HG02763 (cell line): ENCODE measurements around the gene HPS1.

Experiments used
- ATAC-seq: cut with Tn5 transposase; IDR thresholded peaks from one replicate; pipeline ENCODE4 v1.9.1; 2021; ENCODE audit warnings: mild to moderate bottlenecking, moderate library complexity; ENCODE audit not compliant: unreplicated experiment

HPS1 gene

DNA sequence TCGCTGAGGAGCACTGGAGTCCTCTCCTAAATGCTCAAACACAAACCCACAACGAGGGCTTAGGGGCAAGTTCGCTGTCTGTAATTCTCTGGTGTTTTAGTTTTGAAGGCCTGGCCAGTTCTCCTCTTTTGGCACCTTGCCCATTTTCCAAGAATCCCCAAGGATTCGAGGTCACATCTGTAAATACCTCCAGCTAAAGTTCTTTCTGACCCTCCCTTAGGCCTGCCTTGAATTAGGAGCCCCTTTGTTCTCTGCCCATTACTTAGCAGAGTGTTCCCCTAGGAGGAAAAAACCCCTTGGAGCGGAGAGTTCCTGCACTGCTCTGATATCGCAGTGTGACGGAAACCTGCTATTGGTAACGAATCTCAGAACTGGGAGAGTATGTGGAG lies 31.0 kb downstream of the HPS1 start:
- ATAC-seq: no peak

DNA sequence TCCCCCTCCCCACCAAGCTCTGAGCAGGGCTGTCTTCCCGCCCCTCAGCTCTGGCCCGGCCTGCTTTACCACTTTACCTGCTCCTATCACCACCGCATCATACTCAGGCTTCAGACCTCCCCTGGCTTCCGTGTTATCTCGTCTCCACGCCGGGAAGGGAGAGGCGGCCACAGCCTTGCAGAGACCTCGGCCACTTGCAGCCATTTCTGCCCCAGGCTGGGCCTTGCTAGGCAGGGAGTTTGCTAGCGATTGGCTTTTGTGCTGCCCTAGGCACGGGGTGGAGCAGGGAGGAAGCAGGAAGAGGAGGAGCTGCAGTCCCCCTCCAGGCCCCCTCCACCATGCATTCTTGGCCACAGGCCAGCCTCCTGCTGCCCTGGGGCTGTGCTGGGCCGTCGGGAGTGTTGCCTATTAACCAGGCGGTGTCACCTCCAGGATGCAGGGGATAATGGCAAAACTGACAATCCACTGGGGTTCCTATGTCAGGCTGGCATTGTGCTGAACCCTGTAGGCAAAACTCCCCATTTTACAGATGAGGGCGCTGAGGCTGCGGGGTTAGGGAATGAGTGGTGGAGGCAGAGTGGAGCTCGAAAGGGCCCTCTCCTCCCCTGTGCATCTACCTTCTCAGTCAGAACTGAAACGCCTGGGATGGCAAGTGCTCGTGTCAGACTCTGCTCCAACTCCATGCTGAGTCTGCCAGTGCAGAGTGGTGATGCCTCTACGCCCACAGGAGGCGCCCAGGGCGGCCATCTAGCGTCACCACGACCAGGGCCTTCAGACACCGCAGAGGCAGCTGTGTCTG lies 31.6 kb downstream of the HPS1 start, which contains the start of gene PYROXD2:
TSS of gene PYROXD2 (minus strand) at position 251 of the 799 bp plus-strand sequence. CDS start at position 204, 47 bp downstream.
- no peak for ATAC-seq

DNA sequence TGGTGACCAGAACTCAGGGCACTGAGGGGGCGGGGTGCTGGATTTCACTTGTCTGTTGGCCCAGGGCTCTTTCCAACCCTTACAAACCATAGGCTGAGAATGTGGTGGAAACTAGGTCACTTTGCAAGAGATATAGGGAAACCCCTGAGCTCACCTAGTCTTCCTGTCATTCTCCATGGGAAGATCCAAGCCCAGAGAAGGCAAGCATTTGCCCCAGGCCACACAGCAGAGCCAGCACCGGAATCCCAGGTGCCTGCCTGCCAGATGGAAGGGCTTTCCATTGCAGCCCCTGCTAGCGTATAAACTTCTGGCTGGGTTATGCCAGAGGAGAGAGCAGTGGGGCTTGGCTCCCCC lies 32.2 kb downstream of the HPS1 start:
- no peak for ATAC-seq

DNA sequence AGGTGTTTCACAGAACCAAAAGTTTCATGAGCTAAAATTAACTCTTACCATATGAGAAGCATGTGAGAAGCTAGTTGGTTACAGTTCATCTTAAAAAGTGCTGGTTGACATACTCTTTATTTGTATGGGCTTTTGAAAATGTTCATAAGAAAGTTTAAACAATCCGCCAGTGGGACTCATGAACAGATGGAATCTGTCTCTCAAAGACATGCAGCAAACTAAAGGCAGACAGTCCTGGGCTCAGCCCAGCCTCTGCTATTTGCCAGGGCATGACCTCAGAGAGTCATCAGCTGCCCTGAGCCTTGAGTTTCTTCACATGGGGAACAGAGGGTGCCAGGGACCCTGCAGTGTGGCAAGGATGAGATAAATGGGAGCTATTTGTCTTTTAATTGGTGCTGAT lies 35.0 kb downstream of the HPS1 start:
- no peak for ATAC-seq

DNA sequence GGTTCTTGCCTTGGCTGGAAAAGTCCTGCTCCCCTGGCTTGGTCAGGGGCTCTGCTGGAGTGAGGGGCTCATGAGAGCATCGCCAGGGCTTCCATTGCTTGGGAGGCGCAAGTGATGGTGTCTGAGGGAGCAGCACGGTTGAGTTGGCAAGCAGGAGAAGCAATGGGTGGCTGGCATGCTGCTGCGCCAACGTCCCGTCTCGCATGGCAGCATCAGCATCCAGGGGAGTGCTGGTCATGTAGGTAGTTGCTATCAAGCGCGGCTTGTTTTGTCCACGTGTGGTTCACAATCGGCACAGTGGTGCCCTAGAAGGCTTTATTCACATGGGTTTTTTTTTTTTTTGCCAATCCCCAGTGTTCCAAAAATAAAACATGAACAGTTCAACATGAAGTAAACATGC lies 35.6 kb downstream of the HPS1 start:
- ATAC-seq: no peak

DNA sequence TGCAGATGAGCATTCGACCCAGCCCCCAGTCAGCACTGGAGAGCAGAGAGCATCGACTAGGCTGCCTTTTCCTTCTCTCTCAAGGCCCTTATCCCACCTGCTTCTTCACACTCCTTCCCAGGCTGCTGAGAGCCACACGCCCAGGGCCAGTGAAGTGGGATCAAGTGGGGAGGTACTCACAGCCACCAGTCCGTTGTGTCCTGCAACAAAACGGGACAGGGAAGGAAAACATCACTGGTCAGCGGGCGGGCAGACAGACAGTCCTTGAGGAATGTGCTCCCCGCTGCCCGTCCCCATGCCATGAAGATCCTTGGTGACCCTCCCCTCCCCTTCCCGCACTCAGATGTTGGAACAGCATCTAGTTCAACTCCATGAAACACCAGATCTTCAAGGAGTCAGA lies 36.0 kb downstream of the HPS1 start:
- ATAC-seq: no peak

DNA sequence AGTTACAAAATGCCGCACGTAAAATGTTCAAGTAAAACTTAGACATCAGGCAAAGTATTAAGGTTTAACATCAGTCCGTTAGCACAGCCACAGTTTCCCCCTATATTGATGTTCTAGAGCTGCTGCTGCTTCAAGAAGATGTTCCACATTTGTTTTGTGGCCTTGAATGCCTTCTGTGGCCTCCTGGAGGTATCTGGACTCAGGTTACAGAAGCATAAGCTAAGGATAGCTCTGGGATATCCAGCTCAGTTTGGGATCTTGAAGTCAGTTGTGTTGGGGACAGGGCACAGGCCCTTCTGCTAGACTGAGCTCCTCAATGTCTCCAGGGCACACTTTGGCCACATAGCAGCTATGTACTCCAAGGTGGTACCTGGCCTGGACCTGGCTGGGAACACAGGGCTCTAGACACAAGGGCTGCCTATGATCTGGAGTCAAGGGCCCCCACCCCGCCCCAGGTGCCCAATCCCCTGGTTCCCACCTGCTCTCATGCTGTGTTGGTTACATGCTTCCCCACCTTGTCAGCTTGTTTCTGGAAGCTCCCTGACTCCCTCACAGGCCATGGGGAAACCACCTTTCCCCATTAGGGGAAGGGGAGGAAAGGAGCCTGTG lies 36.5 kb downstream of the HPS1 start:
- ATAC-seq: no peak

DNA sequence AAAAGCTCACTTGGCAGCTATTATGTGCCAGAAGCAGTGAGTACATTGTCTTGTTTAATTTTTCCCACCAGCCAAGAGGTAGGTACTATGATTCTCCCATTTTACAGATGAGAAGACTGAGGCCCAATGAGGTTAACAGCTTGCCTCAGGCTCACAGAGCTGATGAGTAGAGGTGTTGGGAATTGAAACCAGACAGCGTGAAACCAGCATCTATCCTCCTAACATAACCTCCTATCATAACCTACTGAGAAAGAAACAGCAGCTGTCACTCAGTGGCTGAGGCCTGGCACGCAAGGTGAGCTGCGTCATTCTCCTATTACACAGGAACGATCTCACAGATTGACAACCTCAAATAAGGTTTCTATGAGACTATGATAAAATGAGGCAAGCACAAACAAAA lies 37.9 kb downstream of the HPS1 start:
- ATAC-seq: no peak

DNA sequence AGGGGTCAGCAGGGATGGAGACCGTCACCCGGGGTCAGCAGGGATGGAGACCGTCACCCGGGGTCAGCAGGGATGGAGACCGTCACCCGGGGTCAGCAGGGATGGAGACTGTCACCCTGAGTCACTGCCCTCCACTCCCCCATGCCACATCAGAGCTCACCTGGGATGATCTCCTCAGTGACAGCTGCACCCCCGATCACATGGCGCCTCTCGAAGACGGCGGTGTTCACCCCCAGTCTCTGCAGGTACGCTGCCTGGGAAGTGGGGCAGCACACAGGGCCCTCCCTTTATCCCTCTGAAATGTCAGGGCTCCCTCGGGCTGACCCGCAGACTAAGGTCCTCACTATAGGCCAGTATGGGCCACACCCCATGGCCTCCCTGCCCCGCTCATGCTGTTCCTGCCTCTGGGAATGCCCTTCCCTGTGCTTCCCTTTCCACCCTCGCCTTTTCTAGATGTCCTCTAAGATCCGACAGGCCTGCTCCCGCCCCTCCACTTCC lies 38.9 kb downstream of the HPS1 start:
- no peak for ATAC-seq

DNA sequence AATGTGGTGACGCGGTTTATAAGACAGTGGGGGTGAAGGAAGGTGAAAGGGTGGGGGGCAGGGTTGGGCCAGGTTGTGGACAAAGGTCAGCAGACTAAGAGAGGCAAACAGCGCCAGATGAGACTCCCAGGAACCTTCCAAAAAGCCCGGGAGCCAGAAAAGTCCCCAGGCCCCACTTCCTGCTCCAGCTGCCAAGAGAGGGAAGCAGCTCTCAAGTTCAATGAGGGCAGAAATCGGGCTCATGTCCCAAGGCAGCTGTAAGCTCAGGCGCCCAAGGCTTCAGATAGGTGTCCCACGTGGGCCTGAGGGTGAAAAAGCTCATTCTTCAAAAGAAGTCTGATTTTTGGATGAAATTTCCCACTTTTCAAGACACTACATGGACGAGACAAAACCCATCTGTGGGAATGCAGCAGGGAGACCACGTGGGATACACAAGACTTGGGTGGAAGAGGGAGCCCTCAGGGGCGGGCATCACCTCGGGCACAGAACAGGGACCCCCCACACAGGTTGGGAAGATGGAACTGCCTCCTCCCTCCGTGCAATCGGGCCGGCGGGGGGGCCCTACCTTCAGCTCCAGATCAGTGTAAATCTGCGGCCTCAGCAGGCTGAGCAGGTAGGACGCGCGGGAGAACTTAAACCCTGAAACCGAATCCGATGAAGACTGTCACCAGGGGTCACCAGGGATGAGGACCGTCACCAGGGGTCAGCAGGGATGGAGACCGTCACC lies 39.6 kb downstream of the HPS1 start:
- ATAC-seq: no peak

DNA sequence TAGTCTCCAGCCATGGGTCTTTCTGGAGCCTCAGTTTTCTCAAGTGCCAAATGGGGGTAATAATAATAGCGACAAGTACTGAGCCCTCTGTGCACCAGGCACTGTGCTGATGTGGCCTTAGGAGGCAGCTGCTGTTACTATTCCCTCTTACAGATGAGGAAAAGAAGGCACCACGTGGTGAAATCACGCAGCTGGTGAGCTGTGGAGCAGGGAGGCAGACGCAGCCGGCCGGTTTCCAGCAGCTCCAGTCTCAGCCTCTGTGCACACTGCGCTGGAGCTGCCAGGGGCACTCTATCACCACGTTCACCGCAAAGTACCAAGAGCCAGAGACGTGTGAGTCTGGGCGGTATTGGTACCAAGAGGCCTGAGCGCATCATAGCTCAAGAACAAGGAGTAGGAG lies 41.3 kb downstream of the HPS1 start:
- ATAC-seq: no peak

DNA sequence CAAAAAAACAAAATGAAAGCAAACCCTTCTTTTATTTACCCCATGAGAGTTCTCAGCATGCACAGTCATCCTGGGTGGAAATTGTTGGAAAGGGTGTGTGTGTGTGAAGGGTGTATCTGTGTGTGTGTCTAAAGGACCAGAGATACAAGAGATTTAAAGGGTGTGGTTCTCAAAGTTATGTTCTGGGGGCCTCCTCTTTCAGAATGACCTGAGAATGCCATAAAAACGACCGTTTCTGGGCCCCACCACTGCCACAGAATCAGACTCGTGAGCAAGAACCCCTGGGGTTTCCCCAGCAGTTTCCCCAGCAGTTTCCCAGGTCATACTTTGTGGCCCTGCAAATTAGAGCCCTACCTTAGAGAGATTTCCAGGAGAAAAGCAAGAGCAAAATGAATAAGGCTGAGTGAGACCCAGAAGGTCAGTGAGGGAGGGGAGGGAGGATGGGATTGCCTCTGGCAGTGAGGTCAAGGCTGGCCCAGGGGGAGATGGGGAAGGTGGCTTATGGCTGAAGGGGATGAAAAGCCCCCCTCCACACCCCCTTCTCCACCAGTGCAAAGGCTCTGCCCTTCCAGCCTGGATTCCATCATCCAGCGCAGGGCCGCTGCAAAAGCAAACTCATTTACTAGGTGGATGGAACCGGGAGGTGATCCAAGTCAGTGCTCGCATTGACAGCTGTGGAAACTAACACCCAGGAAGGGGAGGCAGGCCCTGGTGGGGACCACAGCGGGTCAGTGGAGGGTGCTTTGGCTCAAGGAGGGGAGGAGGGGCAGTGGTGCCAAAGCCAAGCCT lies 42.0 kb downstream of the HPS1 start:
- ATAC-seq: no peak

DNA sequence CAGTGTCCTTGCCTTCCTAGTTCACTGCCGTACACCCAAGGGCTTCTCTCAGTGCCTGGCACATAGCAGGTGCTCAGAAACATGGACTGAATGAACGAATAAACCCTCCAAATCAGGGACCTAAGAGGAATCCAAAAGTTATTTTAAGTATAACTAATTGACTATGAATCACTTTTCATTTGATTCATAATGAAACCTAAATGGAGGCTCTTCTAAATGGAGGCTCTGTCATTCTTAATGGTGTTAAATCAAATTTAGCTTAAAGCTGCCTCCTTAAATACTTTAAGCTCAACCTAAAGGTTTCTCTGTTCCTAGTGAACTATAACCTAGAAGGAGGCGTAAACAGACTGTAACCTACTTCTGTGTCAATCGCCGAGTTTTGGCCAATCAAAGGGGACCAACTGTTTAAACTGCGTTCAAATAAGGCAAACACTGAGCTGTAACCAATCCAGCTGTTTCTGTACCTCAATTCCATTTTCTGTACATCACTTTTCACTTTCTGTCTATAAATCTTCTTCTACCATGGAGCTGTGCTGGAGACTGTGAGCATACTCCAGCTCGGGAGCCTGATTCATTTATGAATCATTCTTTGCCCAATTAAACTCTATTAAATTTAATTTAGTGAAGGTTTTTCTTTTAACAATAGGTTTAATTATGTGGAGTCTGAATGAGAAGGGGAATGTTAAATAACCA lies 42.8 kb downstream of the HPS1 start:
- no peak for ATAC-seq

DNA sequence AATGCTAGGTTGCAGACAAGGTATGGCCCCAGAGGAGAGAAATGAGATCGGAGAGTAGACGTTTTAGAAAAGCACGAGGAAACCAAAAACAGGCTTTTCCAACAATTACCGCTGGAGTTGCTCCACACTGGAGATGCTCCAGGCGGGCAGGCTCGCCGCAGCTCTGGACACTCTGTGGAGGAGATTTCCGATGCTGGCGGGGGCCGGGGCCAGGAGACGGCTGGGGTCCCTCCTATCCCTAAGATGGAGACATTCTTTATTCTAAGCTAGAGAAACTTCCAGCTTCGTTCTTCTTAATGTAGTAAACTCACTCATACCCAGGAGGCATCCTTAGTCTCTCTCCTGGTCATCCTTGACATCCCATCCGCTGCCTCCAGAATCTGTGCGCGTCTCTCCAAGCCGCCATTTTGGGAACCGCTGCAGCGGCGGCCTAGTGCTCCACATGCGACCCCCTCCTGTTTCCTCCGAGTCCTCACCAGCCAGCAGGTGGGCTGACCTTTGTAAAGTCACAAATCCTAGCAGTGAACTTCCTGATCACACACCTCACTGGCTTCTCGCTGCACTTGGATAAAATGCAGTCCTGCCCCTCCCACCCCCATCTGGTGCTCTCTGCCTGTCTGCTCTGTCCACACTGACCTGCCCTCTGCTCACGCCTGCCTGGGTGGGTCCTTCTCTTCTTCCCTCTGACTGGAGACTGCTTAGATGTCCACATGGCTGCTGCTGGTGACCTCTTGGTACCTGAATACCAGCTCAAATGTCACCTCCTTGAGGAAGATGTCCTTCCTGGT lies 43.6 kb downstream of the HPS1 start:
- ATAC-seq: no peak

DNA sequence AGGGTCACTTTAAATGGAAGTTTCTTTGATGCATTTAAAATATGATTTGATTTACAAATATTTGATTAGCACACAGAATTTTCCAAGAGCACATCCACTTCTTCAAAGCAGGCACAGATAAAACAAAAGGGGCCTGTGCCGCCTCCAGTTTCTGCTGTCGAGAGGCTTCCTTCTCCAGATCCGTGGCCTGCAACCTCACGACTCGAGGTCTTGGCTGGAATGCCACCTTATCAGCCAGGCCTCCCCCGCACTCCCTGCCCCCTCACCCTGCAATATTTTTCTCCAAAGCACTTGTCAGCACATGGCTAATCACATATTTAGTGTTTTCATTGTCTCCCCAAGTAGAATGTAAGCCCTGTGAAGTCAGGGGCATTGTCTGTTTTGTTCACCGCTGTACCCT lies 44.3 kb downstream of the HPS1 start:
- no peak for ATAC-seq

DNA sequence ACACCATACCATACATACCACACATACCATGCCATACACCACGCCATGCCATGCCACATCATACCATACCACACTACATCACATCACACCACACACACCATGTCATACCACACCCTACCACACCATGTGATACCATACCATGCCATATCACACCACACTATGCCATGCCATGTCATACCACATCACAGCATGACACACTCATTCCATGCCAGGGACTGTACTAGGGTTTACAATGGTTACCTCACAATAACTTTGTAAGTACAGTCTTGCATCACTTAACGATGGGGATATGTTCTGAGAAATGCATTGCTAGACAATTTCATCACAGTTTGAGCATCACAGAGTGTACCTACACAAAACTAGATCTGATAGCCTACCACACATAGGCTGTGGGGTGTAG lies 46.3 kb downstream of the HPS1 start:
- no peak for ATAC-seq

DNA sequence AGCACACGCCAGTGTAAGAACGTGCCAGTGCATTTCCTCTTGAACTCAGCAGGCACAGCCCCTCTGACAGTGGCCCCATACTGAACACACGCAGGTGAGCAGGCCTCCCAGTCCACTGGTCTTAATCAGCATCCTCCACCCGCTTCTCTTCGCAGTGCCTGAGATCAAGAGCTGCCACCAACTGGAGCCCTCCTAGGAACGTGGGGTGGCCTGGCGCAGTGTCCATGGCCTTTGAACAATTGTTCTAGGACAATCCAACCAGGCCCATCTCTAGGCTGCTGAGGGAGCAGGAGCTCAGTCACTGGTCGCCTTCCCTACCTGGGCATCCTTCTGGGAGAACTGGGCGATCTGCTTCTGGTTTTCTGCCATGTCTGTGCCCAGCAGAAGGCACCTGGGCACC lies 47.0 kb downstream of the HPS1 start:
- ATAC-seq: no peak

DNA sequence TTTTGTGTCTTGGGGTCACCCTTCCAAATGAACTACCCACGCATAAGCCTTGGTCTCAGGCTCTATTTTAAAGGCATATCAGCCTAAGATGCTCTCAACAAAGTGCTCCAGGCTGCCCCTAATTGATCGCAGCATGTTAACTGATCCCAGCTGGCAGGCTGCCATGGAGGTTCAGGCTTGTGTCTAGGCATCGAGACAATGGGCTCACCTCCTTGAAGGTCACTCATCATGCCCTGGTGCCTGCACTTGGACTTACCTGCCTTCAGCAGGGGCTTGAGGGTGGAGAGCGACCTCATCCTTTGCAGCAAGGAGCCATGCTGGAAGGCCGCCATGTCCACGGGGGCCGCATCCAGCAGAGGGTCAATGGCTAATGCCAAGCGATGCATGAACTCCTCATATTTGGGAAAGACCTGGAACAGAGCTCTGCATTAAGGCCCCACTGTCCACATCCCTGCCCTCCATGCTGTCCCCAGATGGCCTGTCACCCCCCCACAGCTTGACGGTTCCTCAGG lies 49.6 kb downstream of the HPS1 start:
- no peak for ATAC-seq
